GM21367 (cell line): ENCODE measurements around the gene SRRT.
"Not testable (repeated sequence)": the region's sequence is repeated elsewhere in the genome, so short reads cannot be mapped to it uniquely, and the experiment has no call there.

Experiments
- ATAC-seq: cut with Tn5 transposase; IDR thresholded peaks from one replicate; pipeline ENCODE4 v1.9.1; 2021; ENCODE audit not compliant: unreplicated experiment

Gene SRRT

DNA sequence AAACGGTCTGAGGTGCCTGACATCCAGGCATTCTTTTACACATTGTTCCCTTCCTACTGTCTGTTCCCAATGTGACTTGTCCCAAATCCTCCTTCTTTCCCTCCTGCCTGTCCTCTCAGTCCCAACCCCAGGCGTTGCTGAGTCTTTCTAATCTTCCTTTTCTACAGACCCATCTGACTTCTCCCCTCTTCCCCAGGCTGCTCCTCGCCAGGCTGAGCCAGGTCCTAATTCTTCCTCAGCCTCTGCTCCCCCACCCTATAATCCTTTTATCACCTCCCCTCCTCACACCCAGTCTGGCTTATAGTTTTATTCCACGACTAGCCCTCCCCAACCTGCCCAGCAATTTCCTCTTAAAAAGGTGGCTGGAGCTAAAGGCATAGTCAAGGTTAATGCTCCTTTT is 48.7 kb downstream of the SRRT start:
- ATAC-seq = not testable (repeated sequence)

DNA sequence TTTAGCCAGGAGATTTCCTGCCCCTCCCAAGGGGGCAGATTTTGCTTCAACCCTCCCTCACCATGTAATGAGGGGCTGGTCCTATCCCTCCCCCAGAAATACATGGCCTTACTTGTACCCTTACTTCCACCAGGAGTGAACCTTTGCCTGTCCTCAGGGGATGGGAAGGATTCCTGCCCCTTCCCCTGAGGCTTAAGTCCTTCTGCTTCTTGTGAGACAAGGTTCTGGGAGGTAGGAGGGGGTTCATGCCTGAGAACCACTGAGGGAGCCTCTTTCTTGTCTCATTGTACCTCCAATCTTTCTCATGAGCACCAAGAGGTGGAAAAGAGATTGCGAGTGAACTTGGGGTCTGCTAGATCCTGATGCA is 54.9 kb downstream of the SRRT start:
- ATAC-seq = no peak

DNA sequence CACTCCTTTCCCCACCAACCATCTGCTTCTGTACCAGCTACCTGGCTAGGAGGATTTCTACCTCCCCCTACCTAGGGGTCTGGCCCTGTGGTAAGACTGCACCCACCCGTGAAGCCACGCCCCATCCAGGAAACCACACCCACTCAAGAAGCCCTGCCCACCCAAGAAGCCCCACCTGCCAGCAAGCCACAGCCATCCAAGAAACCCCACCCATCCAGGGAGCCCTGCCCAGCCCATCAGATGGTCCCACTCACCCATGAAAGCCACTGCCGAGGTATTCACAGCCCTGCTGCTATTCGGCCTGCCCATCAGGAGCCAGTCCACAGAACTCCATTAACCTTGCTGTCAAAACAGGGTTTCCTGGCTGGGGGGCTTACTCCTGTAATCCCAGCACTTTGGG is 58.8 kb downstream of the SRRT start:
- no peak for ATAC-seq

DNA sequence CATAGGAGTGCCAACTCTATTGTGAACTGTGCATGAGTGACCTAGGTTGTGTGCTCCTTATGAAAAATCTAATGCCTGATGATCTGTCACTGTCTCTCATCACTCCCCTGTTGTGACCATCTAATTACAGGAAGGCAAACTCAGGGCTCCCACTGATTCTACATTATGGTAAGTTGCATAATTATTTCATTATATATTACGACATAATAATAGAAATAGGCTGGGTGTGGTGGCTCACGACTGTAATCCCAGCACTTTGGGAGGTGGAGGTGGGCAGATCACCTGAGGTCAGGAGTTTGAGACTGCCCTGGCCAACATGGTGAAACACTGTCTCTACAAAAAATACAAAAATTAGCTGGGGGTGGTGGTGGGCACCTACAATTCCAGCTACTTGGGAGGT is 60.5 kb downstream of the SRRT start:
- not testable (repeated sequence) for ATAC-seq

DNA sequence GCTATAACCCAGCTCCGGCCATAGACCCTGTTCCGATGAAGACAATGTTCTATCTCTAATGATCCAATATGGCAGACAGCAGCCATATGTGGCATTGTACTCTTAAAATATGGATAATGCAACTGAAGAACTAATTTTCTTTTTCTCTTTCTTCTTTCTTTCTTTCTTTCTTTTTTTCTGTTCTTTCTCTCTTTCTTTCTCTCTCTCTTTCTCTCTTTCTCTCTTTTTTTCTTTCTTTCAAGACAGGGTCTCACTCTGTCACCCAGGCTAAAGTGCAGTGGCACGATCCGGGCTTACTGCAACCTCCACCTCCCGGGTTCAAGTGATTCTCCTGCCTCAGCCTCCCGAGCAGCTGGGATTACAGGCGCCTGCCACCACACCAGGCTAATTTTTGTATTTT is 61.3 kb downstream of the SRRT start:
- not testable (repeated sequence) for ATAC-seq
